PC-3 (cell line): ENCODE measurements around the gene DUSP22. TPM values are rescaled to one million over a fixed set of nuclear protein-coding genes. Genes with fewer than 3 reads are reported as not detected.

Experiments used
- ATAC-seq: fragments of 200-7000 bp; cut with Tn5 transposase; 2 replicates; pipeline ENCODE4 v1.9.1; 2020; ENCODE audit warnings: mild to moderate bottlenecking, moderate library complexity
- BruUV-seq: library from RNA; stranded (reverse); fragments of 400-500 nt; replicated peaks from 2 replicates; lab custom pipeline; 2021; lab: Mats Ljungman, UMichigan
- CTCF ChIA-PET: fragments of 300-600 bp; sonication (Branson Sonifier 250); formaldehyde crosslinking; loops from one replicate; lab custom pipeline; 2022; ENCODE audit warnings: antibody characterized with exemption; lab: Charles Lee
- POLR2A ChIA-PET: fragments of 300-600 bp; sonication (Branson Sonifier 250); formaldehyde crosslinking; loops from one replicate; lab custom pipeline; 2022; ENCODE audit warnings: antibody characterized with exemption; ENCODE audit not compliant: unreplicated experiment; lab: Charles Lee
- DNase-seq: peaks from one replicate; pipeline ENCODE4 v3.0.0-alpha.2; 2015
- H2AFZ ChIP-seq: fragments of 300-600 bp; sonication (generic); 2 replicates; pipeline ENCODE4 v1.6.0; 2016; ENCODE audit warnings: antibody characterized with exemption, low read length
- H3F3A ChIP-seq: fragments of 300-600 bp; sonication (generic); one replicate; pipeline ENCODE4 v1.6.0; 2017; ENCODE audit warnings: antibody characterized with exemption, low read length, control low read depth, mild to moderate bottlenecking; ENCODE audit not compliant: unreplicated experiment
- H3K27ac ChIP-seq: fragments of 300-600 bp; sonication (generic); 2 replicates; pipeline ENCODE4 v1.5.1; 2016; ENCODE audit warnings: mild to moderate bottlenecking, low read length
- H3K27me3 ChIP-seq: fragments of 300-600 bp; sonication (generic); 2 replicates; pipeline ENCODE4 v1.6.1; 2016; ENCODE audit warnings: low read length, mixed read lengths
- H3K36me3 ChIP-seq: fragments of 300-600 bp; sonication (generic); 2 replicates; pipeline ENCODE4 v1.6.1; 2016; ENCODE audit warnings: low read depth, mixed run types, low read length, mixed read lengths
- H3K4me1 ChIP-seq: fragments of 300-600 bp; sonication (generic); 2 replicates; pipeline ENCODE4 v1.5.1; 2016; ENCODE audit warnings: low read length; ENCODE audit not compliant: insufficient read depth
- H3K4me2 ChIP-seq: fragments of 300-600 bp; sonication (generic); 2 replicates; pipeline ENCODE4 v1.6.0; 2016; ENCODE audit warnings: low read length
- H3K4me3 ChIP-seq: fragments of 300-600 bp; sonication (generic); 2 replicates; pipeline ENCODE4 v1.5.1; 2016; ENCODE audit warnings: mild to moderate bottlenecking, low read length, mixed read lengths
- H3K79me2 ChIP-seq: fragments of 300-600 bp; sonication (generic); 2 replicates; pipeline ENCODE4 v1.6.1; 2017; ENCODE audit warnings: low read length, mixed read lengths
- H3K9ac ChIP-seq: fragments of 300-600 bp; sonication (generic); 2 replicates; pipeline ENCODE4 v1.6.0; 2016; ENCODE audit warnings: mild to moderate bottlenecking, low read length
- H3K9me2 ChIP-seq: fragments of 300-600 bp; sonication (generic); replicated peaks from 2 replicates; pipeline ENCODE4 v1.6.1; 2016; ENCODE audit warnings: mixed run types, low read length, mixed read lengths
- H3K9me3 ChIP-seq: fragments of 300-600 bp; sonication (generic); 2 replicates; pipeline ENCODE4 v1.6.1; 2016; ENCODE audit warnings: low read length, mixed read lengths
- H4K20me1 ChIP-seq: fragments of 300-600 bp; sonication (generic); 2 replicates; pipeline ENCODE4 v1.6.1; 2016; ENCODE audit warnings: low read length, mixed read lengths
- EZH2 ChIP-seq: fragments of 300-600 bp; sonication (generic); IDR thresholded peaks from one replicate; pipeline ENCODE4 v1.6.1; 2017; ENCODE audit warnings: antibody characterized with exemption, mild to moderate bottlenecking, low read length; ENCODE audit not compliant: unreplicated experiment
- EZH2phosphoT487 ChIP-seq: fragments of 300-600 bp; sonication (generic); IDR thresholded peaks from 2 replicates; pipeline ENCODE4 v1.6.1; 2018; ENCODE audit warnings: mild to moderate bottlenecking, antibody characterized with exemption, low read length, borderline replicate concordance
- intact Hi-C: fragments of 100-400 bp; cut with micrococcal nuclease; formaldehyde crosslinking; loops from 2 replicates; pipeline ENCODE4 v1.9.0; 2023
- total RNA-seq: library from RNA; depleted of rRNA; stranded (reverse); fragments of >200 nt; gene quantifications from 2 replicates; pipeline ENCODE4 v1.2.3, GENCODE V29; 2014
- TF ChIP-seq, protein P1 (sequence below): fragments of 300-600 bp; sonication (generic); conservative IDR thresholded peaks from 2 replicates; pipeline ENCODE4 v1.5.1; 2017; ENCODE audit warnings: antibody characterized with exemption, low read depth, mild to moderate bottlenecking, low read length

Gene DUSP22
- total RNA-seq, 1 experiment from 2014 or later = 37.8 TPM

GRCh38 chr6:331622-332521 lies 39.6 kb downstream of the DUSP22 start:
- Histone ChIP-seq H3K4me3 (no peak overlapping the region), H2AFZ (no peak overlapping the region), H3K9ac (no peak overlapping the region), H4K20me1 (no peaks in the 10 kb centered on the region), H3K4me1 (peaks cover 6% of the 10 kb centered on the region; the same call in 1 of the 2 replicates), H3K27ac (no peak overlapping the region), H3K27me3 (no peaks in the 10 kb centered on the region), H3K9me3 (no peaks in the 10 kb centered on the region), H3F3A (no peaks in the 10 kb centered on the region), H3K9me2 (no peaks in the 10 kb centered on the region), H3K4me2 (no peak overlapping the region), H3K36me3 (no peaks in the 10 kb centered on the region), H3K79me2 (no peaks in the 10 kb centered on the region)
- ChIA-PET POLR2A (no interaction called here), CTCF (no interaction called here)
- ATAC-seq = no peak
- intact Hi-C loops = no loop called here
- no TSS peak for BruUV-seq
- no peak for DNase-seq
- TF ChIP-seq EZH2phosphoT487 (no peak), EZH2 (no peak)
- TF ChIP-seq, protein P1, sequence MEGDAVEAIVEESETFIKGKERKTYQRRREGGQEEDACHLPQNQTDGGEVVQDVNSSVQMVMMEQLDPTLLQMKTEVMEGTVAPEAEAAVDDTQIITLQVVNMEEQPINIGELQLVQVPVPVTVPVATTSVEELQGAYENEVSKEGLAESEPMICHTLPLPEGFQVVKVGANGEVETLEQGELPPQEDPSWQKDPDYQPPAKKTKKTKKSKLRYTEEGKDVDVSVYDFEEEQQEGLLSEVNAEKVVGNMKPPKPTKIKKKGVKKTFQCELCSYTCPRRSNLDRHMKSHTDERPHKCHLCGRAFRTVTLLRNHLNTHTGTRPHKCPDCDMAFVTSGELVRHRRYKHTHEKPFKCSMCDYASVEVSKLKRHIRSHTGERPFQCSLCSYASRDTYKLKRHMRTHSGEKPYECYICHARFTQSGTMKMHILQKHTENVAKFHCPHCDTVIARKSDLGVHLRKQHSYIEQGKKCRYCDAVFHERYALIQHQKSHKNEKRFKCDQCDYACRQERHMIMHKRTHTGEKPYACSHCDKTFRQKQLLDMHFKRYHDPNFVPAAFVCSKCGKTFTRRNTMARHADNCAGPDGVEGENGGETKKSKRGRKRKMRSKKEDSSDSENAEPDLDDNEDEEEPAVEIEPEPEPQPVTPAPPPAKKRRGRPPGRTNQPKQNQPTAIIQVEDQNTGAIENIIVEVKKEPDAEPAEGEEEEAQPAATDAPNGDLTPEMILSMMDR = no peak

- ChIA-PET POLR2A (no interaction called here), CTCF (interaction anchor here (0.7 kb wide), 1 partner anchor 33 kb away, joined by 5 read pairs; no protein-coding TSS in a partner anchor)
- no peak for DNase-seq
- H2AFZ ChIP-seq = no peak overlapping the region
- H3K9me2 ChIP-seq = no peaks in the 10 kb centered on the region
- H3F3A ChIP-seq = no peaks in the 10 kb centered on the region
- H3K9me3 ChIP-seq = no peaks in the 10 kb centered on the region
- no peaks in the 10 kb centered on the region for H4K20me1 ChIP-seq
- H3K9ac ChIP-seq = no peak overlapping the region
- TF ChIP-seq, protein P1 = no peak
- TF ChIP-seq EZH2phosphoT487 (no peak), EZH2 (no peak)
- ATAC-seq = no peak
- no peak overlapping the region for H3K27ac ChIP-seq
- H3K4me2 ChIP-seq = no peak overlapping the region
- intact Hi-C loops = no loop called here
- BruUV-seq = no TSS peak
- H3K4me1 ChIP-seq = peaks cover 6% of the 10 kb centered on the region; the same call in 1 of the 2 replicates
- H3K79me2 ChIP-seq = no peaks in the 10 kb centered on the region
- no peaks in the 10 kb centered on the region for H3K27me3 ChIP-seq
- no peaks in the 10 kb centered on the region for H3K36me3 ChIP-seq
- no peak overlapping the region for H3K4me3 ChIP-seq
These were observed 40.4 kb downstream of the DUSP22 start for GRCh38 chr6:332671-333070.
